Heart left ventricle (tissue), 16 donors: ENCODE data around the gene PLBD2. TPM values are rescaled to one million over a fixed set of nuclear protein-coding genes. Genes with fewer than 3 reads are reported as not detected.
A peak's percentile ranks its signal among the peaks of the same experiment; 100 is the strongest.
"Not testable (repeated sequence)": the region's sequence is repeated elsewhere in the genome, so short reads cannot be mapped to it uniquely, and the experiment has no call there.

Experiments used
- ATAC-seq, 4 donors: fragments of 200-7000 bp; cut with Tn5 transposase; one replicate each; pipeline ENCODE4 v1.9.1; 2020 to 2022; ENCODE audit warnings: moderate library complexity in 4 of 4, mild to moderate bottlenecking in 3 of 4, moderate number of reproducible peaks in 1 of 4
- DNase-seq, 5 donors: peaks; one replicate each; pipeline ENCODE4 v3.0.0-alpha.2; 2020
- H3K27ac ChIP-seq, 12 donors: fragments of 200-600 bp; sonication (generic) in 4 of 12; one replicate each; pipeline versions ENCODE4 v1.5.0 to v1.8.0; 2016 to 2022; ENCODE audit warnings: mild to moderate bottlenecking in 2 of 12
- H3K27me3 ChIP-seq, 9 donors: fragments of 200-600 bp; sonication (generic) in 2 of 9; one replicate each; pipeline versions ENCODE4 v1.5.1 to v1.8.0; 2016 to 2022; ENCODE audit warnings: mild to moderate bottlenecking in 3 of 9
- H3K36me3 ChIP-seq, 9 donors: fragments of 200-600 bp; sonication (generic) in 2 of 9; one replicate each; pipeline versions ENCODE4 v1.5.0 to v1.8.0; 2018 to 2022; ENCODE audit warnings: mild to moderate bottlenecking in 2 of 9
- H3K4me1 ChIP-seq, 12 donors: fragments of 200-600 bp; sonication (generic) in 4 of 12; one replicate each; pipeline versions ENCODE4 v1.5.0 to v1.8.0; 2016 to 2022; ENCODE audit warnings: mild to moderate bottlenecking in 3 of 12
- H3K4me3 ChIP-seq, 12 donors: fragments of 200-600 bp; sonication (generic) in 4 of 12; one replicate each; pipeline versions ENCODE4 v1.5.0 to v1.8.0; 2017 to 2022; ENCODE audit warnings: mild to moderate bottlenecking in 9 of 12, moderate library complexity in 4 of 12
- H3K9me3 ChIP-seq, 12 donors: fragments of 200-600 bp; sonication (generic) in 4 of 12; one replicate each; pipeline versions ENCODE4 v1.5.0 to v1.8.0; 2016 to 2022; ENCODE audit warnings: mild to moderate bottlenecking in 1 of 12
- POLR2A ChIP-seq, 2 donors: fragments of 450-650 bp; IDR thresholded peaks; one replicate each; pipeline ENCODE4 v1.6.1; 2017; ENCODE audit warnings: antibody characterized with exemption in 2 of 2, mild to moderate bottlenecking in 2 of 2, moderate library complexity in 2 of 2
- WGBS, 4 donors: extraction: QIAGEN DNeasy Blood & Tissue Kit in 2 of 4; methylation state at CpG; one replicate each; pipeline versions ENCODE4 v1.1.5 to v1.1.7; 2013 to 2018; 5-methylcytosine and 5-hydroxymethylcytosine counted together
- intact Hi-C, 10 donors: fragments of 100-400 bp; cut with DNase I; formaldehyde crosslinking; loops; one replicate each; pipeline versions ENCODE4 v1.11.1 to v1.14.2; 2022
- polyA plus RNA-seq, 2 donors: library from polyadenylated mRNA; stranded (reverse); fragments of 200-250 nt; gene quantifications; one replicate each; pipeline ENCODE4 v1.2.3, GENCODE V29; 2013
- total RNA-seq, 9 donors: library from RNA; depleted of rRNA in 2 of 9; stranded (reverse); fragments of >200 nt in 2 of 9; fragmentation: NEBNext Ultra II Directional in 3 of 9; extraction: Animal tissue kit (Norgen Biotek cat#: 25700) in 3 of 9; gene quantifications; one replicate each; pipeline versions ENCODE4 v1.1.0 to v1.2.4, GENCODE V29; 2016 to 2023
- TF ChIP-seq, protein P1 (sequence below), 12 donors: fragments of 200-600 bp; sonication (generic) in 4 of 12; IDR thresholded peaks; one replicate each; pipeline versions ENCODE4 v1.5.0 to v1.8.0; 2018 to 2022; ENCODE audit warnings: antibody characterized with exemption in 12 of 12, mild to moderate bottlenecking in 5 of 12
- donor health status: ischemic (EF 13 %, LVEDD 7.1; RV severe dilation, severe dysfunction).
- donor health status: healthy with polysubstance abuse.
- donor health status: DM: no; HTN: yes; CAD: no.
- donor health status: DM: no; HTN: no; CAD: no.
- donor health status: ischemic (EF 25% LVEDD 6.9; RV normal size, moderate dysfunction).
- donor health status: ischemic (EF 25% LVEDD 5.7; RV mildly dilated, moderate dysfunction).
- donor health status: healthy.
- donor health status: DM: yes; HTN: yes; CAD: no.
- donor health status: ischemic (EF 35%, LVEDD 5.7; RV mildly dilated, moderate dysfunction).
- donor health status: nonischemic (EF 11% LVEDD 7.7; RV severe dilation, severe dysfunction).
- donor health status: DM: yes; HTN: yes; CAD: no.
- donor health status: PGD.
- donor health status: ischemic (EF 29% LVEDD 5.4; RV normal size, mild dysfunction).
- donor health status: nonischemic (EF 23%, LVEDD 6.1; RV moderate dilation, normal function).

PLBD2 gene
- total and polyA plus RNA-seq, 11 donors: 15.6 to 66.6 (median 31.8) TPM

DNA sequence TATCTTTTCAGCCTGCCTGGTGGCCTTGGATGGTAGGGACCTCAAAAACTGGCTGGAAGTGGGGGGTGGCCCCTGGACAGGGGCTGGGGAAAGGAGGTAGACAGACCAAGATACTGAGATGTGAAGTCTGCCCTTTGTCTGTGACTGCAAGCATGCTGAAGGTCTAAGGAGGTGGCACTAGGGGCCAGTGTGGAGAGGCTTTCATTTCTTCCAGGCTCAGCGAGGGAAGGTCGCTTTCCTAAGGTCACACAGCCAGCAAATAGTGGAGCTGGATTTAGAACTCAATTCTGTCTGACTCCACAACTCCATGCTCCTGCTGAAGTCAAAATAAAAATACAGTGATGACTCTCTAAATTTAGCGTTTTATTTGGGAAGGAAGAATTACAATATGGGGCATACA, 11.3 kb upstream of the PLBD2 start:
- WGBS, 4 donors: 87 to 95% (median 92%) methylated on average over 3 of the region's 3 CpGs
- DNase-seq (no peak), ATAC-seq (no peak)
- TF ChIP-seq, protein P1, sequence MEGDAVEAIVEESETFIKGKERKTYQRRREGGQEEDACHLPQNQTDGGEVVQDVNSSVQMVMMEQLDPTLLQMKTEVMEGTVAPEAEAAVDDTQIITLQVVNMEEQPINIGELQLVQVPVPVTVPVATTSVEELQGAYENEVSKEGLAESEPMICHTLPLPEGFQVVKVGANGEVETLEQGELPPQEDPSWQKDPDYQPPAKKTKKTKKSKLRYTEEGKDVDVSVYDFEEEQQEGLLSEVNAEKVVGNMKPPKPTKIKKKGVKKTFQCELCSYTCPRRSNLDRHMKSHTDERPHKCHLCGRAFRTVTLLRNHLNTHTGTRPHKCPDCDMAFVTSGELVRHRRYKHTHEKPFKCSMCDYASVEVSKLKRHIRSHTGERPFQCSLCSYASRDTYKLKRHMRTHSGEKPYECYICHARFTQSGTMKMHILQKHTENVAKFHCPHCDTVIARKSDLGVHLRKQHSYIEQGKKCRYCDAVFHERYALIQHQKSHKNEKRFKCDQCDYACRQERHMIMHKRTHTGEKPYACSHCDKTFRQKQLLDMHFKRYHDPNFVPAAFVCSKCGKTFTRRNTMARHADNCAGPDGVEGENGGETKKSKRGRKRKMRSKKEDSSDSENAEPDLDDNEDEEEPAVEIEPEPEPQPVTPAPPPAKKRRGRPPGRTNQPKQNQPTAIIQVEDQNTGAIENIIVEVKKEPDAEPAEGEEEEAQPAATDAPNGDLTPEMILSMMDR (IDR thresholded peaks at IDR 0.05): no peak
- TF ChIP-seq POLR2A (IDR thresholded peaks at IDR 0.05): no peak
- Histone ChIP-seq H3K36me3 (no peaks in the 10 kb centered on the region), H3K27me3 (no peaks in the 10 kb centered on the region), H3K9me3 (no peaks in the 10 kb centered on the region), H3K27ac (no peak overlapping the region), H3K4me3 (no peak overlapping the region), H3K4me1 (no peaks in the 10 kb centered on the region)
- intact Hi-C loops: no loop called here

DNA sequence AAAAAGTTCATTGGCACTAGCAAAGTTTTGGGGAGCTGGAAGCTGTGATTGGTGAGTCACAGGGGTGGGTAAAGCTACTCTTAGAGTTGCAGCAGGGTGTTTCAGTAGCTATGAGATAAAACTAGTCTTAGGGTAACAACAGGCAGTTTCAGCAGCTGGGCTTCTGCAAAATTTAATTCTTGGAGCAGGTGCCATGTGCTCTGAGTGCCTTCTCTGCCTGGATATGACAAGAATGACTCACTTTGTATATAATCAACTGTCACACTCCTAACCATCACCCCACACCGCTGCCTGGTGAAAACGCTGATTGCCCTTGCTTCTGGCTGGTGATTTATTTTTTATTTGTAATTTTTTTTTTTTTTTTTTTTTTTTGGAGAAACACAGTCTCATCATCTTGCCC, 10.5 kb upstream of the PLBD2 start:
- no peaks in the 10 kb centered on the region for H3K36me3 ChIP-seq
- ATAC-seq (no peak), DNase-seq (no peak)
- no peaks in the 10 kb centered on the region for H3K27me3 ChIP-seq
- intact Hi-C loops: no loop called here
- no peaks in the 10 kb centered on the region for H3K9me3 ChIP-seq
- H3K4me3 ChIP-seq: no peak overlapping the region
- no peaks in the 10 kb centered on the region for H3K4me1 ChIP-seq
- no peak overlapping the region for H3K27ac ChIP-seq
- TF ChIP-seq, protein P1 (IDR thresholded peaks at IDR 0.05): no peak
- TF ChIP-seq POLR2A (IDR thresholded peaks at IDR 0.05): no peak
- WGBS, 4 donors: 75 to 89% (median 85%) methylated on average over 2 of the region's 2 CpGs

DNA sequence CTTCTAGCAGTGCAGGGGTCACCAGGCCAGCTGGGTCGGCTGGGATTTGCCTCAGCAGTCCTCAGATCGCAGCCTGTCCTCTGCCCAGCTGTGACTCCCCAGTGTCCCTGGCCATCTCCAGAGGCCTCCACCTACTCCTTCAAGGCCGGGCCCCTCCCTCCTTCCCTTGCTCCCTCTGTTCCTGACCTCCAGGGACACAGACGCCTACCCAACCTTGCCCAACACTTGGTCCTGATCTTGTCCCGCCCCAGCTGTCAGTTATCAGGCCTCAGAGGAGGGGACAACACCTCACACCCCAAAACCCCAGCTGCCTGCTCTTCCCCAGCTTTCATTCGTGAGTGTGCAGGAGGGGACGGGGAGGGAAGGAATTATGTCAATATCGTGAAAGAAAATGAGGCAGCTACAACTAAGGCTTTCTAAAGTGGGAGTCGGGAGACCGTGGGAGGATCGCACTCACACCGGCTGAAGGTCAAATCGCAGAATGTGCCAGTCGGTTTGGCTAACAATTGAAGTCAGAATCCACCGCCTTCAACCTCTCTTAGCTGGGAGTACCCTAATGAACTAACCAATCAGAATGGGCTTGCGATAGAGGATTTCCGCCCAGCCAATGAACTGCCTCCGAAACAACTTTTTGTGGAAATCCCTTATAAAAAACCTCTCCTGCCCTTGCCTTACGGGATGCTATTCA, 9.4 kb upstream of the PLBD2 start:
- no peaks in the 10 kb centered on the region for H3K27me3 ChIP-seq
- no peaks in the 10 kb centered on the region for H3K4me1 ChIP-seq
- no peak overlapping the region for H3K27ac ChIP-seq
- H3K9me3 ChIP-seq: no peaks in the 10 kb centered on the region
- intact Hi-C loops: no loop called here
- H3K4me3 ChIP-seq: no peak overlapping the region
- no peak for DNase-seq
- ATAC-seq: peak in 1 of 4 donors; percentile 33
- TF ChIP-seq POLR2A (IDR thresholded peaks at IDR 0.05): no peak
- TF ChIP-seq, protein P1 (IDR thresholded peaks at IDR 0.05): no peak
- WGBS, 4 donors: 55 to 69% (median 64%) methylated on average over 17 to 19 of the region's 19 CpGs
- H3K36me3 ChIP-seq: no peaks in the 10 kb centered on the region

DNA sequence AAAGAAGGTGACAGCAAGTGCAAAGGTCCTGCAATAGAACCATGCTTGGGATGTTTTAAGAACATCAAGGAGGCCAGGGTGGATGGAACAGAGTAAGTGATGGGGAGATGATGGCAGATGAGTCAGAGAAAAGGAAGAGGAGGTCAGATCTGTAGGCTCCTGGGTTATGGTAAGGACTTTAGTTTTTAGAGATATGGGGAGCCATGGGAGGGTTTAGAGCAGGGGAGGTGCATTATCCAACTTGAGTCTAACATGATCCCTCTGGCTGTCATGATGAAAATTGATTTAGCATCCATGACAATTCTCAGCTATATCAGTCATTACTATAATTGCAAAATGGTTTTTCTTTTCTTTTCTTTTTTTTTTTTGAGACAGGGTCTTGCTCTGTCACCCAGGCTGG, 7.3 kb upstream of the PLBD2 start:
- Histone ChIP-seq H3K27ac (no peak overlapping the region), H3K4me1 (no peaks in the 10 kb centered on the region), H3K27me3 (no peaks in the 10 kb centered on the region), H3K36me3 (no peaks in the 10 kb centered on the region), H3K4me3 (no peak overlapping the region), H3K9me3 (no peaks in the 10 kb centered on the region)
- no peak for TF ChIP-seq POLR2A (IDR thresholded peaks at IDR 0.05)
- TF ChIP-seq, protein P1 (IDR thresholded peaks at IDR 0.05): no peak
- ATAC-seq: no peak
- intact Hi-C loops: no loop called here
- no peak for DNase-seq

DNA sequence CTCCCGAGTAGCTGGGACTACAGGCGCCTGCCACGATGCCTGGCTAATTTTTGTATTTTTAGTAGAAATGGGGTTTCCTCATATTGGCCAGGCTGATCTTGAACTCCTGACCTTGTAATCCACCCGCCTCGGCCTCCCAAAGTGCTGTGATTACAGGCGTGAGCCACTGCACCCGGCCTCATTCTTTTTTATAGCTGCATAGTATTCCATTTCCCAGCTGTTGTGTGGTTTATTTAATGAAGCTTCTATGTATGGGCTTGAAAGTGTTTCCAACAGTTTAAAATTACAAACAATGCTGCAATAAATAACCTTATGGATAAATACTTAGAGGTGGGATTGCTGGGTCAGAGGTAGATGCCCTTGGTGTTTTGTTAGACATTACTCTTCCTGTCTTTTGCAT, 4.2 kb upstream of the PLBD2 start:
- not testable (repeated sequence) for DNase-seq, H3K27me3 ChIP-seq, H3K4me3 ChIP-seq, ATAC-seq, H3K27ac ChIP-seq, H3K9me3 ChIP-seq, H3K36me3 ChIP-seq
- intact Hi-C loops: loop anchor here in 1 of 10 donors (2.0 kb wide), 1 partner anchor 17 kb away; no protein-coding TSS in a partner anchor
- H3K4me1 ChIP-seq: peaks cover 0 to 11% (median 5%) of the 10 kb centered on the region in 12 donors
- 86 to 93% (median 90%) methylated on average over 7 of the region's 7 CpGs for WGBS, 4 donors
